Suprapubic skin (tissue), 4 donors: ENCODE measurements around the gene SEMA7A. TPM values are rescaled to one million over a fixed set of nuclear protein-coding genes. Genes with fewer than 3 reads are reported as not detected.

Experiments
- DNase-seq, 2 donors: peaks; one replicate each; pipeline ENCODE4 v3.0.0-alpha.2; 2019; ENCODE audit warnings: low spot score in 2 of 2
- H3K27ac ChIP-seq: fragments of 200-600 bp; sonication (generic); one replicate; pipeline ENCODE4 v1.5.1; 2019
- H3K27me3 ChIP-seq: fragments of 200-600 bp; sonication (generic); one replicate; pipeline ENCODE4 v1.5.1; 2019
- H3K36me3 ChIP-seq: fragments of 200-600 bp; sonication (generic); one replicate; pipeline ENCODE4 v1.5.1; 2019
- H3K4me1 ChIP-seq: fragments of 200-600 bp; sonication (generic); one replicate; pipeline ENCODE4 v1.5.1; 2019
- H3K4me3 ChIP-seq: fragments of 200-600 bp; sonication (generic); one replicate; pipeline ENCODE4 v1.5.1; 2019; ENCODE audit warnings: mild to moderate bottlenecking
- H3K9me3 ChIP-seq: fragments of 200-600 bp; sonication (generic); one replicate; pipeline ENCODE4 v1.5.1; 2019
- EP300 ChIP-seq: sonication (generic); formaldehyde crosslinking; IDR thresholded peaks from one replicate; pipeline ENCODE4 v1.6.1; 2017; ENCODE audit warnings: antibody characterized with exemption
- POLR2A ChIP-seq, 2 donors: fragments of 450-650 bp; IDR thresholded peaks; one replicate each; pipeline ENCODE4 v1.6.1; 2017; ENCODE audit warnings: antibody characterized with exemption in 2 of 2, mild to moderate bottlenecking in 2 of 2, moderate library complexity in 2 of 2
- POLR2AphosphoS5 ChIP-seq, 3 donors: sonication (generic); formaldehyde crosslinking; IDR thresholded peaks; one replicate each; pipeline ENCODE4 v1.6.1; 2017; ENCODE audit warnings: antibody characterized with exemption in 3 of 3
- WGBS: methylation state at CpG from one replicate; pipeline ENCODE4 v1.1.5; 2018; 5-methylcytosine and 5-hydroxymethylcytosine counted together
- total RNA-seq, 4 donors: library from RNA; depleted of rRNA; stranded (reverse); fragments of >200 nt; gene quantifications; one replicate each; pipeline ENCODE4 v1.1.0, GENCODE V29; 2016
- TF ChIP-seq, protein P1 (sequence below), 2 donors: fragments of 200-600 bp in 1 of 2; fragments of 450-650 bp in 1 of 2; sonication (generic) in 1 of 2; IDR thresholded peaks; one replicate each; pipeline ENCODE4 v1.5.1; 2016 to 2019; ENCODE audit warnings: antibody characterized with exemption in 2 of 2, mild to moderate bottlenecking in 1 of 2, moderate library complexity in 1 of 2

SEMA7A gene
- total RNA-seq, 4 donors from 2014 or later = 10.1 to 31.4 (median 18.0) TPM

GRCh38 chr15:74410502-74410901, 23.3 kb downstream of the SEMA7A start:
- 80% methylated on average over 4 of the region's 18 CpGs for WGBS
- no peak for DNase-seq
- no peak overlapping the region for H3K4me3 ChIP-seq

DNA sequence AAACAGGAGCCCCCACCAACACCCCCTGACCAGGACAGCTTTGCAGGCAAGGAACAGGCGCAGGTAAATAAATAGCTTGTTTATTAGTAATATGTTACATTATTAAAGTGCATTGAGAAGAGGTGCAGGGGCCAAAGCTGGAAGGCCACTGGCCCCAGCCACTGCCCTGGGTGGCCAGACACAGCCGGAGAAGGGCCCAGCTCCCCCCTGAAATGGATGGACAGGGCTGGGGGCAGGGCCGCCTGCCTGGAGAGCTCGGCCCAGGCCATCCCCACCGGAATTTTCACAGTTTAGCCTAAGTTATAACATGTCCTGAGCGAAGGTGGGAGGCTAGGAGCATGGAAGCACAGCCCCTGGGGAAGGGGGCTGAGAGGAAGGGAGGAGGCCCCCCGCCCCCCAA, 24.5 kb downstream of the SEMA7A start:
- no peaks in the 10 kb centered on the region for H3K27me3 ChIP-seq
- H3K4me3 ChIP-seq = no peak overlapping the region
- no peaks in the 10 kb centered on the region for H3K9me3 ChIP-seq
- peaks cover 17% of the 10 kb centered on the region for H3K36me3 ChIP-seq
- no peak for DNase-seq
- no peak overlapping the region for H3K27ac ChIP-seq
- TF ChIP-seq POLR2AphosphoS5 (IDR thresholded peaks at IDR 0.05) (no peak), POLR2A (IDR thresholded peaks at IDR 0.05) (no peak), EP300 (no peak)
- TF ChIP-seq, protein P1, sequence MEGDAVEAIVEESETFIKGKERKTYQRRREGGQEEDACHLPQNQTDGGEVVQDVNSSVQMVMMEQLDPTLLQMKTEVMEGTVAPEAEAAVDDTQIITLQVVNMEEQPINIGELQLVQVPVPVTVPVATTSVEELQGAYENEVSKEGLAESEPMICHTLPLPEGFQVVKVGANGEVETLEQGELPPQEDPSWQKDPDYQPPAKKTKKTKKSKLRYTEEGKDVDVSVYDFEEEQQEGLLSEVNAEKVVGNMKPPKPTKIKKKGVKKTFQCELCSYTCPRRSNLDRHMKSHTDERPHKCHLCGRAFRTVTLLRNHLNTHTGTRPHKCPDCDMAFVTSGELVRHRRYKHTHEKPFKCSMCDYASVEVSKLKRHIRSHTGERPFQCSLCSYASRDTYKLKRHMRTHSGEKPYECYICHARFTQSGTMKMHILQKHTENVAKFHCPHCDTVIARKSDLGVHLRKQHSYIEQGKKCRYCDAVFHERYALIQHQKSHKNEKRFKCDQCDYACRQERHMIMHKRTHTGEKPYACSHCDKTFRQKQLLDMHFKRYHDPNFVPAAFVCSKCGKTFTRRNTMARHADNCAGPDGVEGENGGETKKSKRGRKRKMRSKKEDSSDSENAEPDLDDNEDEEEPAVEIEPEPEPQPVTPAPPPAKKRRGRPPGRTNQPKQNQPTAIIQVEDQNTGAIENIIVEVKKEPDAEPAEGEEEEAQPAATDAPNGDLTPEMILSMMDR (IDR thresholded peaks at IDR 0.05) = no peak
- WGBS = 89% methylated on average over 7 of the region's 7 CpGs
- peaks cover 7% of the 10 kb centered on the region for H3K4me1 ChIP-seq

More at GRCh38 chr15:74410502-74410901, 23.3 kb downstream of the SEMA7A start:
- TF ChIP-seq POLR2AphosphoS5 (IDR thresholded peaks at IDR 0.05) (no peak), POLR2A (IDR thresholded peaks at IDR 0.05) (no peak), EP300 (no peak)
- TF ChIP-seq, protein P1 (IDR thresholded peaks at IDR 0.05) = no peak
- Histone ChIP-seq H3K27ac (no peak overlapping the region), H3K36me3 (peaks cover 17% of the 10 kb centered on the region), H3K4me1 (peaks cover 7% of the 10 kb centered on the region), H3K9me3 (no peaks in the 10 kb centered on the region), H3K27me3 (no peaks in the 10 kb centered on the region)

- H3K27ac ChIP-seq = no peak overlapping the region
- TF ChIP-seq POLR2A (IDR thresholded peaks at IDR 0.05) (no peak), EP300 (no peak), POLR2AphosphoS5 (IDR thresholded peaks at IDR 0.05) (no peak)
- TF ChIP-seq, protein P1 (IDR thresholded peaks at IDR 0.05) = no peak
- 78% methylated on average over 6 of the region's 7 CpGs for WGBS
These were observed 24.9 kb downstream of the SEMA7A start for GRCh38 chr15:74408815-74409214.

GRCh38 chr15:74408385-74408784, 25.4 kb downstream of the SEMA7A start:
- H3K4me3 ChIP-seq = no peak overlapping the region
- TF ChIP-seq, protein P1 (IDR thresholded peaks at IDR 0.05) = no peak
- TF ChIP-seq POLR2AphosphoS5 (IDR thresholded peaks at IDR 0.05) (no peak), POLR2A (IDR thresholded peaks at IDR 0.05) (no peak), EP300 (no peak)

More at GRCh38 chr15:74408815-74409214, 24.9 kb downstream of the SEMA7A start:
- no peaks in the 10 kb centered on the region for H3K9me3 ChIP-seq
- peaks cover 7% of the 10 kb centered on the region for H3K4me1 ChIP-seq
- peaks cover 17% of the 10 kb centered on the region for H3K36me3 ChIP-seq
- H3K27me3 ChIP-seq = no peaks in the 10 kb centered on the region
- H3K4me3 ChIP-seq = no peak overlapping the region
- no peak for DNase-seq

GRCh38 chr15:74406992-74407705, 26.6 kb downstream of the SEMA7A start:
- WGBS = 36% methylated on average over 9 of the region's 12 CpGs
- Histone ChIP-seq H3K9me3 (no peaks in the 10 kb centered on the region), H3K27me3 (no peaks in the 10 kb centered on the region), H3K36me3 (peaks cover 14% of the 10 kb centered on the region), H3K4me3 (no peak overlapping the region), H3K27ac (no peak overlapping the region), H3K4me1 (peaks cover 7% of the 10 kb centered on the region)
- TF ChIP-seq, protein P1 (IDR thresholded peaks at IDR 0.05) = no peak
- no peak for TF ChIP-seq POLR2A (IDR thresholded peaks at IDR 0.05)
- no peak for TF ChIP-seq EP300
- no peak for DNase-seq

More at GRCh38 chr15:74408385-74408784, 25.4 kb downstream of the SEMA7A start:
- peaks cover 7% of the 10 kb centered on the region for H3K4me1 ChIP-seq
- H3K27ac ChIP-seq = no peak overlapping the region
- no peaks in the 10 kb centered on the region for H3K9me3 ChIP-seq
- H3K27me3 ChIP-seq = no peaks in the 10 kb centered on the region
- H3K36me3 ChIP-seq = peaks cover 17% of the 10 kb centered on the region
- 89% methylated on average over 2 of the region's 2 CpGs for WGBS
- DNase-seq = no peak
